ENCODE measurements around the gene DAAM2. TPM values are rescaled to one million over a fixed set of nuclear protein-coding genes. Genes with fewer than 3 reads are reported as not detected.

DAAM2 gene
- total RNA-seq, 1 experiment from 2014 or later, result 1.6 TPM

GRCh38 chr6:39786649-39787048 is 5.5 kb upstream of the DAAM2 start:
- DNase-seq (ENCODE audit: low read depth), result no peak

- DNase-seq (ENCODE audit: low read depth), result no peak
These were observed 4.9 kb upstream of the DAAM2 start for GRCh38 chr6:39787322-39787721.

GRCh38 chr6:39790772-39791171 is 1.4 kb upstream of the DAAM2 start:
- DNase-seq (ENCODE audit: low read depth), result no peak

DNA sequence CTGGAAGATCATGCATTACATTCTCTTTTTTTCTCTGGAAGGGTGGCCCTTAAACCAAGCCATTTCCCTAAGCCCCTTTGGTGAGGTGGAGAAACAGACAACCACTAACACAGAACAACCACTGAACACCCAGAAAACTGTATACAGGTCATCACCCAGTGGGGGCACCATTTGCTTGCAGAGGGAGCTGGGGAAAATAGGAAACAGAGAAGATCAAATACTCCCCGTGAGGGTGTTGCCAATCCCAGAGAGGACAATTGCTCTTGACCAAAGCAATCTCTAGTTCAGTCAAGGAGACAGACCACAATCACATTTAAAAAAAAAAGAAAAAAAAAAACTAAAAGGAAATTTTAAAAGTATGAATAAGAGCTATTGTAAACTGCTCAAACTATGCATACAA is 865 bp upstream of the DAAM2 start:
- no peak for DNase-seq (ENCODE audit: low read depth)

DNA sequence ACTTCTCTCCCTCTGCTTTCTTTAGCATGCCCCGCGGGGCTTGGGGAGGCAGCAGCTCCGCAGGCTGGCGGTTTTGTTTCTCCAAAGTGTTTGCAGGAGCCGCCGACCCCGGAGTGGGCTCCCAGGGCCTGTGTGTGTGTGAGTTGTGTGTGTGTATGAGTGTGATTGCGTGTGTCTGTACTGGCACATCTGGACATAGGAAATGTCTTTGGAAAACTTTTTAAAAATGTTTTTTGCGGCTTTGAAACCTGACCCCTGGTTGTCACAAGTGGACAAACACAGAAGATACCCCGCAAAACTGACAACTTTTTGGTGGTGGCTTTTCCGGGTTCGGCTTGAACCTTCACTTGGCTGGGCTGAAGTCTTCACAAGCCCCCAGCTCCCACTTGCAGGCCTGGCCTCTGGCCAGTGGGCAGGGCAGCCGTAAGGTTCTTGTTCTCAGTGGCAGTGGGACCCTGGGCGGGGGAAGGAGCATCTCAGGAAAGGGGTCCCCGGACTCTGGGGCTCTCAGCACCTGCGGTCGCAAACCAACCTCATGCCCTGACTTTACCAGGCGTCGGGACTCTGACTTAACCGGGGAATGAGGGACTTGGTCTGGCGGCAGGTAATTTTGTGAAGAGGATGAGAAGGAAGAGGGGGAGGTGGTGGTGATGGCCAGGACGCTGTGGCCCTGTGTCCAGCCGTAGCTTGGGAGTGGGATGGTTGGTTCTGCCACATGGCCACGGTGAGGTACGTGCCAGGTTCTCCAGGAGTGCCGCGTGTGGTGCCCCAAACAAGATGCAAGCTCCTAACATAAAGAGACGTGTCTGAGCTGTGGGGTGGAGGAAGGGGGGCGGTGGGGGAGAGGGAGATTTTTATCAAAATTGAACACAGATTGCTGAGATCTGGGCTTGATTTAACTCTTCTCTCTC is 619 bp downstream of the DAAM2 start:
- DNase-seq (ENCODE audit: low read depth), result no peak

- no peak for DNase-seq (ENCODE audit: low read depth)
These were observed 1.3 kb downstream of the DAAM2 start for GRCh38 chr6:39793516-39793915.

DNA sequence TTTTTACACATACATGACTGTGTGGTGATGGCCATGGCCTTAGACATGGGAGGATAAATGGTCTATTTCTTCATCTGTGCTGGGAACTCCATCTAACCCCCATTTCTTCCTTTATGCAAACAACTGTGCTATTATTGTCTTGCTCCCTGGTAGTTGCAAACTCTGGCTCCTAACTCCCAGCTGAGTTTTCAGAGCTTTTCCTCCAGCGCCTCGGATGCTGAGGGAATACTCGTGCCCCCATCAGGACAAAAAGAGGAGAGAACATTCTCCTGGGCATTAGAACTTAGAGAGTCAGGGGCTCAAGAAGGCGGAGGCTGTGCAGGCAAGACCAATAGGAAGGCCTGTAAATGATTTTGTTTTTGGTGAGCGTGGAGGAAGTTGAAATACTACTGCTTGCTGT is 2.1 kb downstream of the DAAM2 start:
- DNase-seq (ENCODE audit: low read depth), result no peak

DNA sequence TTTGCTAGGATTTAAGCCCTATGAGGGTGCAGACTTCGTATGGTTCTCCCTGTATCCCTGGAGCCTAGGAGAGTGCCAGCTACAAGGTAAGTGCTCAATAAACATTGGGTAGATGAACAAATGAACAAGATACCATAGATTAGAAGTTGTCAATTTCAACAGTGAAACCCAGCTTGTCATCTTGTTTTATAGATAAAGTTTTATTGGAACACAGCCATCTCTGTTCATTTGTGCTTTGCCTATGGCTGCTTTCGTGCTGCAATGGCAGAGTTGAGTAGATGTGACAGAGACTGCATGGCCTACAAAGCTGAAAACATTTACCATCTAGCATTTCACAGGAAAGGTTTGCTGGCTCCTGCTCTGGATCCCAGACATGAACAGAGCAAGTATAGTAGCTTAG is 5.6 kb downstream of the DAAM2 start:
- DNase-seq (ENCODE audit: low read depth), result no peak

DNA sequence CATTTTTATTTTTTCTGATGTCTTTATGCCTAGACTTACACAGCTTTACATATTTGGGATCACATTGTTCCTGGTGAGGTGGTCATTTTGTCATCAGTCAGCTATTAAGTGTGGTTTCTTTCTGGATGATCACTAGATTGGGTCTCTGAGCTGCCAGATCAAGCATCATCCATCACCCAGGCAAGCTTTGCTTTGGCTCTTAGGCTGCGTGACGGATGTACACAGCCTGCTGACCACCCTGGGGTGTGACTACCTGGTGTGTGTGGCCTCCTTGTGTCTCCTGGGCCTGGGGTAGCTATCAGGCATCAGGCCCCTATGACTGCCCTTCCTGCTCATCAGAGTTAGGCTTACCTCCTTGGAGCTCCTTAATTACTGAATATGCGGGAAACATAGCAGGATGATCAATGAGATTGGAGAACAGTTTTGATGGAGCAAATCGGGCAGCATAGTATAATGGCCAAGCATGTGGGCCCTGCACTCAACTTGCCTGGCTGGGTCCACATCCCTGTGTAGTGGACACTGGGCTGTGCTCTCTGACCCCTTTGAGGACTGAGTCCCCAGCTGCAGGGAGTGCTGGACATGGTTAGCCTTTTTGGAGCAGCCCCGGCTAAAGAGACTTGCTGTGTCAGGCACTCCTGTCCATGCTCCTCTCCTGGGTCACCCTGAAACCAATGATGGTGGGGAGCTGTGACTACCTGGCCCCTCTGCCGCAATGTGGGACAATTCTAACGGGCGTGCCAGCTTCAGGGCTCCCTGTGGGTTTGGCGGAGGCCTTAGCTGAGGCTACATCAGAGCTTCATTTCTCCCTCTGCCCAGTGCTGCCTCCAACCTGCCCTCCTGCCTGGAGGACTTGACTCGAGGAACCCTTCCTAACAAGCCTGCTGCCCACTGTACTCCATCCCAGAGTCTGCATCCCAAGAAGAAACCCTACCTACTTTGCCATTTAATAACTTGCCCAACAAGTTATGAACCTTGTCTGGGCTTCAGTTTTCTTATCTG is 8.2 kb downstream of the DAAM2 start:
- no peak for DNase-seq (ENCODE audit: low read depth)

- DNase-seq (ENCODE audit: low read depth), result no peak
These were observed 9.5 kb downstream of the DAAM2 start for GRCh38 chr6:39801456-39802251.

GRCh38 chr6:39803872-39804271 is 11.7 kb downstream of the DAAM2 start:
- no peak for DNase-seq (ENCODE audit: low read depth)

DNA sequence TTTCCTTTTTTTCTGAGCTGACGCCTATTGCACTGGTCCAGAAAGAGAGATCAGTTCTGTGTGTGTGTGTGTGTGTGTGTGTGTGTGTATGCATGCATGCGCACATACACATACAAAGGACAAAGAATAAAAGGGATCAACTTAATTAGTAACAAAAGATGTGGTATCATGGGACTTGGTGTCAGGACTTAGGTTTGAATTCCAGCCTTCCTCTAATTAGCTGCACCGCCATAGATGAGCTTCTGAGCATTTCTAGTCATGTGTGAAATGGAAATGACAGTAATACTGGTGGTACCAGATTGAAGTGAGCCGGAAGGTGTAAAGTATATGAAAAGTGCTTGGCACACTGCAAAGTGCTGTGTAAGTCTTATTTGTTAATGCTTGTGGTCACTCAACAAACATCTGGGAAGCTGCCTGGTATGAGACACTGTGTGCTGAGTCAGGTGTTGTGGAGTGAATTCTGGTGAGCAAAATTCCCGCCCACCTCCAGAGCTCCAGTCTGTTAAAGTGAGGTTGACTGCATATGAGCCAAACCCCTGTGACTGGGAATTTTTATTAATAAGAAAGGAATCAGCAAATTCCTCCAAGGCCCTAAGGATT is 12.4 kb downstream of the DAAM2 start:
- peak; percentile 47 for DNase-seq (ENCODE audit: low read depth)

GRCh38 chr6:39806278-39806677 is 14.1 kb downstream of the DAAM2 start:
- no peak for DNase-seq (ENCODE audit: low read depth)

DNA sequence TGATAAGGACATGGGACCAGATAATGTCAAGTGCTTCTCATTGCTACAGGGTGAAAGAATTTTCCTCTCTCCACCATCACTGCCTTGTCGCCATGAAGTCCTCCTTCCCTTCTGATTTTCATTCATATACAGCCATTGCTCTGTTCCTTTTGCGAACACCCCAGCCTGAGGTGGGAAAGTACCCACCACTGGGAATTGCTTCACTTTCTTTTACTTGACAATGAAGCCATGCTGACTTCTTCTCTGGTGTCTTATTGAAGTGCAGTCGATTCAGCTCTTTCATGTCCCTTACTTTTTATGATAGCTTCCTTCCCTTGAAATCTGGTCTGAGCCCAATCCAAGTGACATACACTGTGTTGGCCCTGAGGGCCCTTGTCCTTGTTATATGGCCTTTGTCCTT is 16.2 kb downstream of the DAAM2 start:
- no peak for DNase-seq (ENCODE audit: low read depth)

GRCh38 chr6:39808964-39809363 is 16.8 kb downstream of the DAAM2 start:
- peak; percentile 55 for DNase-seq (ENCODE audit: low read depth)

DNA sequence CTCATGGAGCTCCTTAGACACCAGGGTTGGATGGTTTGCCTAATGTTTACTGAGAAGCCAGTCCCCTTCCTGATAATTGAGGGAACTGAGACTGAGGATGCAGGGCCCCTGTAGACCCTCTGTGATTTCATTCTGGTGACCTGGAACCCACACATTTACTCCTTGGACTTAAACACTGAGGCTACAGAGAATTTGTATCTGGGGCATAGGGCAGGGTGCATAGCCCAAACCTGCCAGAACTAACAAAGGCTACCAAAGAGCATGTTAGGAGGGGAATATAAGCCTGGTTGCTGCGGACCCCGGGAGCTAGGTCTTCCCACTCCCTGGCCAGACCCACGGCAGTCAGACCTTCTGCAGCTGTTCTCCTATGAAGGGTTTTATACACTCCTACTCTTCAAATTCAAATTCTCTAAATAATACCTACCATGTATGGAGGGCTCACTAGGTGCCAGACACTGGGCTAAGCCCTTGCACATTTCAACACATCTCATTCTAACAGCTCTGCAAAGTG is 19.7 kb downstream of the DAAM2 start:
- DNase-seq (ENCODE audit: low read depth), result no peak

DNA sequence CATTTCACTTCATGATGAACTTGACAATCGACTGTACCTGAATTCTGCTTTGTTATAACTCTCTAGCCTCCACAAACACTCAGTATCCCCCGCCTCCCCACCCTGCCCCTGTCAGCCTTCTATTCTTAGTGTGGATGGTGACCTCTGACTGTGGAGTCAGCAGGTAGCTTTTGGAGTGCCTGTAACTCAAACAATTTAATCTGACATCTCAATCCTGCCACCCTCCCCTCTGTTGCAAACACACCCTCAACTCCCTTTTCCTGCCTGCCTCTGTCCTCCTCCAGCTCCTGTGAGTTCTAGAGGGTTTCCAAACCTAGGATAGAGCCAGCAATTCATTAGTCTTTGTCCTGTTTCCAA is 20.3 kb downstream of the DAAM2 start:
- DNase-seq (ENCODE audit: low read depth), result no peak

- DNase-seq (ENCODE audit: low read depth), result peak; percentile 61
These were observed 20.8 kb downstream of the DAAM2 start for GRCh38 chr6:39812853-39813533.

DNA sequence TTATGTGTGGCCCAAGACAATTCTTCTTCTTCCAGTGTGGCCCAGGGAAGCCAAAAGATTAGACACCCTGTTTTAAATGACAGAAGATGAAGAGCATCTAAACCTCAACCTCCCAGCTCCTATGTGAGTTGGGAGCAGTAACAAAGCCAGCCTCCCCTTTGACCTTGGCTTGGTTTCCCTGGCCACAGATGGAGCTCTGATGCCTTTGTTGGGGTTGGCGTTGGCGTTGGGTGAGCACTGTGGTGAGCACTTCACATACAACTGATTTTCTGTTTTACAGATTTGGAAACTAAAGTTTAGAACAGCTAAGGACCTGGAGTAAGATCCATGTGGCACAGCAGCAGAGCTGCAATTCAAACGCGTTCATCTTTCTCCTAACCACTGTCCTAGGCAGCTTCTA is 22.1 kb downstream of the DAAM2 start:
- DNase-seq (ENCODE audit: low read depth), result no peak

DNA sequence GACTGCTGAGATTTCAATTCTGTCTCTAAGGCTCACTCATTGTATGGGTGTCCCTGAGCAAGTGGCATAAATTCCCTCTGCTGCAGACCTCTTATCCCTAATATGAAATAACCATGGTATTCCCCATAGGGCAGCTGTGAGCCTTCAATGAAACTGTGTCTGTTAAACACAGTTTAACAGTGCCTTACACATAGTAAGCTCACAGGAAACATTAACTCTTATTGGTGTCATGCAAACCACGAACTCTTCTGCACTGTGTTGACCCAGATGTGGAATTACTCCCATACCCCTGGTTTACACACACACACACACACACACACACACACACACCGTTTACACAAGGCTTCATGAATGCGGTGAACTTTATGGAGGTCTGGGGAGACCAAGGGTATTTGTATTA is 23.2 kb downstream of the DAAM2 start:
- no peak for DNase-seq (ENCODE audit: low read depth)
